Measurements from ENCODE around the gene IFNA6.

The IFNA6 gene

DNA sequence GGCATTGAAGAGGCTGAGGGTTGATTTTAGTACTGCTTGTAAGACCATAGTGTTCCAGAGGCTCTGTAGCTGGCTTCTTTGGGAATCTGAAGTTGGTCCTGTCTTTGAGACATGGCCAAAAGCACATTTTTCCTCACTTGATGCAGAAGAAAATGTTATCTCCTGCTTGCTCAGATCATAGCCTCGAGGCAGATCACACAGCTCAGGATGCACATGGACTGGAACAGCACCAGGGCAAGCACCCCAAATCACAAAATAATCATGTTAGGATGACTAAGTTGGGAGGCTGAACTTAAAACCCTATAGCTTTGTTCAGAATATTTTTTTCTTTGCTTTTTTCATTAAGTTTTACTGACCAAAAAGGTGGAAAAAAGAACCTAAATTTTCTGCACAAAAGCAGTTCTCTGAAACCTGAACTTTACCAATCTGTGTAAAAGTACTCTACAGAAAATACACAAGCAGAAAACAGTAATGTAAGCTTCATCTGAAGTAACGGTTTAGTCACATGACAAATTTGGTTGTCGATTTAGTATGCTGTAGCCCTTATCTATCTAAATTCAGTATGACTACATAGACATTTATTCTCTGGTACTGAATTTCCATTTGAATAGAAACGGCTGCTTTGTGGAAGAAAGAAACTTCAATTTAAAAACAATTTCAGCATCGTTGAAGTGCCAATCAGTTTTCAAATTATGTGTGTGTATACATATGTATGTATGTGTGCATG lies 18.8 kb downstream of the IFNA6 start:
- no peak for DNase-seq (ENCODE audit: low read depth)

- DNase-seq (ENCODE audit: low read depth), result no peak
Measured at GRCh38 chr9:21326526-21327139, 24.1 kb downstream of the IFNA6 start.

DNA sequence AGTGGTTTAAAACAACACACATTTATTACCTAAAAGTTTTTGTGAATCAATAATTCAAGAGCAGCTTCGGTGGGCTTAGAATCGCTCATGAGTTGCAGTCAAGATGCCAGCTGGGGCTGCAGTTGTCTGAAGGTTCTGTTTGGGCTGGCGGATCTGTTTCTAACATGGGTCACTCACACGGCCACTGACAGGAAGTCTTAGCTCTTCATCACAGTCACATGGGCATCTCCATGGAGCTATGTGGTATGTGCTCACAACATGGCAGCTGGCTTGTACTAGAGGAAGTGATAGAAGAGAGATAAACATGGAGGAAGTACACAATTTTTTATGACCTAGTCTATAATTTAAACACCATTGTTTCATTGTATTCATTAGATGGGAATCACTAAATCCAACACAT lies 26.6 kb downstream of the IFNA6 start:
- no peak for DNase-seq (ENCODE audit: low read depth)

GRCh38 chr9:21322911-21323461 lies 27.7 kb downstream of the IFNA6 start:
- DNase-seq (ENCODE audit: low read depth), result no peak

DNA sequence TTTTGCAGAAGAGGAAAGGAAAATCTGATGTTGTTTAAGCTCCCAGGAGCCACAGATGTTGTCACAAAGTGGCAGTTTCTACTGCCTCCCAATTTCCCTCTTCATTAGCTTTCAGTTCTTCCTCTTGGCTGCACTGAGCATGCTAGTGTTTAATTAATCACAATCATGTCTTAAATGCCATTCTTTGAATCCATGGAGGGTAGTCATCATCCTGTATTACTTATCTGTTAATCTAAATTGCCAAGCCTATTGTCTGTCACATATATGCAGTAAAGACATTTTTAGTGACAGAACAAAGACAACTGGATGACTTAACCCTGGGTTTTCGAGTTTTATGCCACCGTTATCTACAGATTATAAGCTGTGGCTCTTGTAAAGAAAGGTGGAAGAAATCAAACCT lies 30.2 kb downstream of the IFNA6 start:
- DNase-seq (ENCODE audit: low read depth), result no peak

- no peak for DNase-seq (ENCODE audit: low read depth)
Measured at GRCh38 chr9:21317956-21318923, 32.4 kb downstream of the IFNA6 start.

- DNase-seq (ENCODE audit: low read depth), result no peak
Measured at GRCh38 chr9:21316860-21317259, 33.8 kb downstream of the IFNA6 start.

DNA sequence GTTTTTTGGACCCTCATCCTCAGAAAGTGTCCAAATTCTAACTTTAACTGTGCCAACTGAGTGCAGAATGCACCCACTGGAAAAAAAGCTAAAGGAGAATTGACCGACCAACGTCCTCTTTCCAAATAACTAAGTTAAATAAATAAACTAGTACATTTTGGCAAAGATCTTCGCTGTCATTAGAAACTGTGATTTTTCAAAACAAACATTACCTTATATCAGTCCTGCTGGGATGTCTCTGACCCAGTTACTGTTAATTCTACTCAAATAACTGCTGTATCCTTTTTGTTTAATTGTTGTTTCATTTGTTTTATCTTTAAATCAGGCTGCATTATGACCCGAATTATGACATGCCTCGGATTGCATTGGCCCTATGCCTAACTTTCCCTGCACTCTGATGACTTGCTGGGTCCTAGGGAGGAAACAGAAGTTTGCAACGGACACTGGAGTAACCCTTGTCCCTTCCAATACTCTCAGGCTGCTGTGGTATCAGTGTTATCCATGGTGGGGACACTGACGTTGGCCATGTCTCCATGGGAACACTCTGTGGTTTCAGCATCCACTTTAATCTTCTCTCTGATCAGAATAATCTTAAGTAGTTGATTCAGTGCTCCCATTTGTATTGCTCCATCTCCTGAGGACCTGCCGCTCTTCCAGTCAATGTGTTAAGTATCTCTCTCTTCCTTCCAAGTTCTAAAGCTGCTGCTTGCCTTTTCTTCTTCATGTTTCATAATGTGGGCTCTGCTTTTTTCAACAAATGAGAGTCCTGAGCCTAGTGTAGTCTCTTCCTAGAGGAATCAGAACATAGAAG lies 34.5 kb downstream of the IFNA6 start:
- DNase-seq (ENCODE audit: low read depth), result no peak

DNA sequence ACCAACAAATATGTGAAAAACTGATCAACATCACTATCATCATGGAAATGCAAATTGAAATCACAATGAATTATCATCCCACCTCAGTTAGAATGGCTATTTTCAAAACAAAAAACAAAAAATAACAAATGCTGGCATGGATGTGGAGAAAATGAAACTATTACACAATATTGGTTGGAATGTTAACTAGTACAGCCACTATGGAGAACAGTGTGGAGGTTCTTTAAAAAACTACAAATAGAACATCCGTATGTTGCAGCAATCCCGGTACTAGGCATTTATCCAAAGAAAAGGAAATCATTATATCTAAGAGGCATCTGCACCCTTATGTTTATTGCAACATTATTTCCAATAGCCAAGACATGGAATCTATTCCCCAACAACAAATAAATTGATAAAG lies 36.5 kb downstream of the IFNA6 start:
- DNase-seq (ENCODE audit: low read depth), result no peak

- no peak for DNase-seq (ENCODE audit: low read depth)
Measured at GRCh38 chr9:21311889-21312288, 38.8 kb downstream of the IFNA6 start.

DNA sequence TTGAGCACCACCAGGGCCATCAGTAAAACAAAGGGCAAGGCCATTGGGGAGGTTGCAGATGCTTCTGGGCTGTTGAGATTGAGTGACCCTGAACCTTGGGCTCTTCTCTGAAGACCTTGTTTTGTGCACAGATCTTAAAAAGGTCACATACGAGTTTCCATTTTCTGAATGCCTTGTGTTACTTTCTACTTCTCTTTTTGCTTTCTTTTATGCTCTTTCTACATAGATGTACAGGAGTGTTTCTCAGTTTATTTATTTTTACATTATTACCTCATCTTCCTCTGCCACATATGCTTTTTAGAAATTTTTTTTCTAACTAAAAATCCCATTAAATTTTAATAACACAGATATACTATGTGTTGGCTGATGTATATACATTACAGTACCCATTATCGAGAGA lies 45.5 kb downstream of the IFNA6 start, which contains the start of gene IFNA5:
TSS of gene IFNA5 (minus strand) at position 101 of the 400 bp plus-strand sequence. CDS start at position 44, 57 bp downstream.
- DNase-seq (ENCODE audit: low read depth), result no peak
